GM12878 (cell line): Measurements from ENCODE around the gene LSP1. TPM values are rescaled to one million over a fixed set of nuclear protein-coding genes. Genes with fewer than 3 reads are reported as not detected.
A peak's percentile ranks its signal among the peaks of the same experiment; 100 is the strongest.

Experiments
- EED ChIP-seq: sonication (generic); IDR thresholded peaks from 2 replicates; pipeline ENCODE4 v1.6.1; 2016; ENCODE audit warnings: antibody characterized with exemption, low read depth
- JUND ChIP-seq: IDR thresholded peaks from 2 replicates; pipeline ENCODE4 v1.6.1; 2012; ENCODE audit warnings: low read depth, mild to moderate bottlenecking, low read length, improper control_type of control experiment, moderate library complexity
- NRF1 ChIP-seq: conservative IDR thresholded peaks from 2 replicates; pipeline ENCODE4 v1.6.1; 2011; ENCODE audit warnings: mild to moderate bottlenecking, low read depth, low read length, improper control_type of control experiment
- RAD21 ChIP-seq: IDR thresholded peaks from 2 replicates; pipeline ENCODE4 v1.6.1; 2011; ENCODE audit warnings: mild to moderate bottlenecking, low read depth, low read length, moderate library complexity; ENCODE audit not compliant: insufficient read depth
- SMC3 ChIP-seq: IDR thresholded peaks from 2 replicates; pipeline ENCODE4 v1.6.1; 2011; ENCODE audit warnings: low read length, improper control_type of control experiment, borderline replicate concordance
- SPI1 ChIP-seq: IDR thresholded peaks from 2 replicates; pipeline ENCODE4 v1.6.1; 2011; ENCODE audit warnings: low read depth, mild to moderate bottlenecking, low read length, moderate library complexity, borderline replicate concordance; ENCODE audit not compliant: insufficient read depth
- TAF1 ChIP-seq: IDR thresholded peaks from 2 replicates; pipeline ENCODE4 v1.6.1; 2011; ENCODE audit warnings: mild to moderate bottlenecking, low read depth, low read length, borderline replicate concordance
- ZNF24 ChIP-seq: fragments of 450-650 bp; IDR thresholded peaks from 2 replicates; pipeline ENCODE4 v1.6.1; 2017; ENCODE audit warnings: antibody characterized with exemption, mild to moderate bottlenecking
- polyA plus RNA-seq, 11 experiments: library from polyadenylated mRNA; depleted of rRNA in 4 of 11; unstranded in 6 of 11; stranded (reverse) in 5 of 11; fragments of >200 nt; fragmentation: Nextera tagmentation in 4 of 11; fragmentation: Illumina TruSeq in 1 of 11; extraction: Ambion mirVana in 4 of 11; extraction: Trizol in 1 of 11; gene quantifications; 1 replicate in 1 of 11; 2 replicates in 10 of 11; pipeline versions ENCODE4 v1.2.1 to v1.2.3, GENCODE V29; 2011 to 2016; ENCODE audit warnings: inconsistent platforms in 2 of 11, missing spikeins in 2 of 11, low read depth in 1 of 11
- total RNA-seq, 4 experiments: library from RNA; depleted of rRNA in 3 of 4; stranded (reverse); fragments of >200 nt in 3 of 4; fragmentation: Illumina TruSeq in 1 of 4; extraction: Trizol in 1 of 4; gene quantifications; 2 replicates each; pipeline versions ENCODE4 v1.2.1 to v1.2.3, GENCODE V29; 2013 to 2021
- TF ChIP-seq, protein P1 (sequence below): fragments of 450-650 bp; formaldehyde crosslinking; IDR thresholded peaks from 2 replicates; pipeline ENCODE4 v1.4.0; 2022; ENCODE audit warnings: mild to moderate bottlenecking, moderate library complexity
- TF ChIP-seq, protein P2 (sequence below): IDR thresholded peaks from 2 replicates; pipeline ENCODE4 v1.6.1; 2012; ENCODE audit warnings: low read depth, low read length, improper control_type of control experiment
- TF ChIP-seq, protein P3 (sequence below), 3 experiments: IDR thresholded peaks in 2 of 3; conservative IDR thresholded peaks in 1 of 3; 2 replicates each; pipeline ENCODE4 v1.5.1; 2011; ENCODE audit warnings: low read depth in 3 of 3, low read length in 3 of 3, mild to moderate bottlenecking in 3 of 3, control low read depth in 2 of 3, moderate library complexity in 2 of 3, inconsistent platforms in 1 of 3, mixed read lengths in 1 of 3; ENCODE audit not compliant: control insufficient read depth in 2 of 3, insufficient read depth in 1 of 3; ENCODE audit errors: extremely low read depth in 1 of 3
- TF ChIP-seq, protein P4 (sequence below): IDR thresholded peaks from 2 replicates; pipeline ENCODE4 v1.6.1; 2012; ENCODE audit warnings: low read depth, low read length, improper control_type of control experiment

Gene LSP1
- total and polyA plus RNA-seq, 10 of the 15 experiments (the other 5 are each of a cell fraction or from before 2014, with no cell fraction given) = 19.2 to 488 (median 369) TPM

DNA sequence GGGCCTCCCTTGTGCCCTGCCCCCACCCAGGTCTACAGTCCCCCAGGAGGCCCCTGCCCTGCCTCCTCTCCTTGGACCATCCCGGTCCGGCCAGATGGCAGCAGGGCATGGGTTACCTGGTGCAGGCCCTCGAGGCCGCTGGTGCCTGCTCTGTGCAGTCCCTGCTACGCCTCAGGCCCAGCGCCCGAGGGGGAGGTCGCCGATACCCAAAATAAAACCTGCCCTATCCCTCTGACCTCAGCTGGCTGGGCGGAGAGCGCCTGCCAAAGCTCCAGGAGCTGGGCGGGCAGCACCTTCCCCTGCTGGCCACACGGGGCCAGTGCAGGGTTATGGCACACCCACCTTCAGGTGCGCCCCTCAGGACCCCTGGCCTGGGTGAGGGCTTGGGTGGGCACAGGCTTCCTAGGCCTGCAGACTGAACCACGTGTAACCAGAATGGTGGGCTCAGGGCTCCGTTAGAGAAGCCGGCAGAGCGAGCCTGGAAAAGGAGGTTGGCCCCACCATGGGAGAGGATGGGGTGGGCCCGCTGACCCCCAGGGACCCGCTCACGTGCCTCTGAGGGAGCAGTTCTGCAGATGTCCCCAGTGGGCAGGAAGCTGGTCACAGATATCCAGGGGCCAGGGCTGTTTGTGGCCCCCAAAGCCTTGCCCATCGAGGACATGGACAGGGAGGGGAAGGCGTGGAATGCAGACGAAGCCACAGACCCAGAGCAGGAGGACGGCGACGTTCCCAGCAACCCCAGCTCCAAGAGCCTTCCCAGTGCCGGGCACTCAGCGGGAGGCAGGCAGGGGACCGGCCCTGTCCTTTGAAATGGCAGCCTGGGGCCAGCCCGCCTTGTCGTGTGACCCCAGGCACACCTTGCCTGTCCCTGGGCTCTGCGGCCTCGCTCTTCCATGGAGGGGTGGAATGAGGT, 64.9 kb downstream of the LSP1 start (continued):
- TF ChIP-seq, protein P1, sequence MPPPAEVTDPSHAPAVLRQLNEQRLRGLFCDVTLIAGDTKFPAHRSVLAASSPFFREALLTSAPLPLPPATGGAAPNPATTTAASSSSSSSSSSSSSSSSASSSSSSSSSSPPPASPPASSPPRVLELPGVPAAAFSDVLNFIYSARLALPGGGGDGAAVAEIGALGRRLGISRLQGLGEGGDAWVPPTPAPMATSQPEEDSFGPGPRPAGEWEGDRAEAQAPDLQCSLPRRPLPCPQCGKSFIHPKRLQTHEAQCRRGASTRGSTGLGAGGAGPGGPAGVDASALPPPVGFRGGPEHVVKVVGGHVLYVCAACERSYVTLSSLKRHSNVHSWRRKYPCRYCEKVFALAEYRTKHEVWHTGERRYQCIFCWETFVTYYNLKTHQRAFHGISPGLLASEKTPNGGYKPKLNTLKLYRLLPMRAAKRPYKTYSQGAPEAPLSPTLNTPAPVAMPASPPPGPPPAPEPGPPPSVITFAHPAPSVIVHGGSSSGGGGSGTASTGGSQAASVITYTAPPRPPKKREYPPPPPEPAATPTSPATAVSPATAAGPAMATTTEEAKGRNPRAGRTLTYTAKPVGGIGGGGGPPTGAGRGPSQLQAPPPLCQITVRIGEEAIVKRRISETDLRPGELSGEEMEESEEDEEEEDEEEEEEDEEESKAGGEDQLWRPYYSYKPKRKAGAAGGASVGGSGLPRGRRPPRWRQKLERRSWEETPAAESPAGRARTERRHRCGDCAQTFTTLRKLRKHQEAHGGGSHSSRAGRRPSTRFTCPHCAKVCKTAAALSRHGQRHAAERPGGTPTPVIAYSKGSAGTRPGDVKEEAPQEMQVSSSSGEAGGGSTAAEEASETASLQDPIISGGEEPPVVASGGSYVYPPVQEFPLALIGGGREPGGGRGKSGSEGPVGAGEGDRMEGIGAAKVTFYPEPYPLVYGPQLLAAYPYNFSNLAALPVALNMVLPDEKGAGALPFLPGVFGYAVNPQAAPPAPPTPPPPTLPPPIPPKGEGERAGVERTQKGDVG = no peak
- no peak for TF ChIP-seq JUND
- peak; percentile 21; the same call in 1 of the 2 replicates for TF ChIP-seq RAD21
- TF ChIP-seq, protein P2, sequence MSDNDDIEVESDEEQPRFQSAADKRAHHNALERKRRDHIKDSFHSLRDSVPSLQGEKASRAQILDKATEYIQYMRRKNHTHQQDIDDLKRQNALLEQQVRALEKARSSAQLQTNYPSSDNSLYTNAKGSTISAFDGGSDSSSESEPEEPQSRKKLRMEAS = no peak
- no peak for TF ChIP-seq SPI1
- TF ChIP-seq NRF1 = no peak
- TF ChIP-seq, protein P3, sequence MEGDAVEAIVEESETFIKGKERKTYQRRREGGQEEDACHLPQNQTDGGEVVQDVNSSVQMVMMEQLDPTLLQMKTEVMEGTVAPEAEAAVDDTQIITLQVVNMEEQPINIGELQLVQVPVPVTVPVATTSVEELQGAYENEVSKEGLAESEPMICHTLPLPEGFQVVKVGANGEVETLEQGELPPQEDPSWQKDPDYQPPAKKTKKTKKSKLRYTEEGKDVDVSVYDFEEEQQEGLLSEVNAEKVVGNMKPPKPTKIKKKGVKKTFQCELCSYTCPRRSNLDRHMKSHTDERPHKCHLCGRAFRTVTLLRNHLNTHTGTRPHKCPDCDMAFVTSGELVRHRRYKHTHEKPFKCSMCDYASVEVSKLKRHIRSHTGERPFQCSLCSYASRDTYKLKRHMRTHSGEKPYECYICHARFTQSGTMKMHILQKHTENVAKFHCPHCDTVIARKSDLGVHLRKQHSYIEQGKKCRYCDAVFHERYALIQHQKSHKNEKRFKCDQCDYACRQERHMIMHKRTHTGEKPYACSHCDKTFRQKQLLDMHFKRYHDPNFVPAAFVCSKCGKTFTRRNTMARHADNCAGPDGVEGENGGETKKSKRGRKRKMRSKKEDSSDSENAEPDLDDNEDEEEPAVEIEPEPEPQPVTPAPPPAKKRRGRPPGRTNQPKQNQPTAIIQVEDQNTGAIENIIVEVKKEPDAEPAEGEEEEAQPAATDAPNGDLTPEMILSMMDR (IDR thresholded peaks at IDR 0.05 in 2 of 3, conservative IDR thresholded peaks at IDR 0.05 in 1 of 3; ENCODE audit: control insufficient read depth in 2 of 3, extremely low read depth in 1 of 3, insufficient read depth in 1 of 3, low read depth in 3 of 3, low read length in 3 of 3) = peak; percentile 21 to 66 (median 39); a peak in 5 of 6 replicates
- no peak for TF ChIP-seq EED
- no peak for TF ChIP-seq ZNF24
- TF ChIP-seq TAF1 = no peak
- 0 out of 2 replicates have a peak, but pooled peaks have one; percentile 3 for TF ChIP-seq SMC3
- TF ChIP-seq, protein P4, sequence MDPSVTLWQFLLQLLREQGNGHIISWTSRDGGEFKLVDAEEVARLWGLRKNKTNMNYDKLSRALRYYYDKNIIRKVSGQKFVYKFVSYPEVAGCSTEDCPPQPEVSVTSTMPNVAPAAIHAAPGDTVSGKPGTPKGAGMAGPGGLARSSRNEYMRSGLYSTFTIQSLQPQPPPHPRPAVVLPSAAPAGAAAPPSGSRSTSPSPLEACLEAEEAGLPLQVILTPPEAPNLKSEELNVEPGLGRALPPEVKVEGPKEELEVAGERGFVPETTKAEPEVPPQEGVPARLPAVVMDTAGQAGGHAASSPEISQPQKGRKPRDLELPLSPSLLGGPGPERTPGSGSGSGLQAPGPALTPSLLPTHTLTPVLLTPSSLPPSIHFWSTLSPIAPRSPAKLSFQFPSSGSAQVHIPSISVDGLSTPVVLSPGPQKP = no peak
- TF ChIP-seq, all 136 proteins: peak for 7
